Measurements from ENCODE around the gene ZWILCH.

ZWILCH gene

GRCh38 chr15:66542896-66543295, 37.8 kb downstream of the ZWILCH start:
- Histone ChIP-seq H3K9ac (ENCODE audit: low read depth, low read length) (no peak overlapping the region), H3K4me1 (ENCODE audit: insufficient read depth, low read length) (no peaks in the 10 kb centered on the region), H3K9me3 (ENCODE audit: insufficient read depth, low read length, severe bottlenecking) (no peaks in the 10 kb centered on the region), H3K4me2 (ENCODE audit: insufficient read depth, low read length) (no peak overlapping the region), H2AFZ (ENCODE audit: low read depth, low read length) (no peak overlapping the region), H3K27me3 (ENCODE audit: insufficient read depth, low read length, poor library complexity) (no peaks in the 10 kb centered on the region), H3K4me3 (ENCODE audit: low read depth in 1 of 2, low read length in 2 of 2) (no peak overlapping the region), H3K36me3 (ENCODE audit: insufficient read depth, low read length) (peaks cover 50% of the 10 kb centered on the region), H4K20me1 (ENCODE audit: insufficient read depth, low read length) (no peaks in the 10 kb centered on the region), H3K27ac (ENCODE audit: low read length) (no peak overlapping the region), H3K79me2 (ENCODE audit: insufficient read depth, low read length) (no peaks in the 10 kb centered on the region)
- ATAC-seq (ENCODE audit: insufficient read depth, low read depth) (no peak), DNase-seq (no peak)
- no peak for TF ChIP-seq EZH2 (IDR thresholded peaks at IDR 0.05; ENCODE audit: borderline replicate concordance, low read depth, low read length, severe bottlenecking)

GRCh38 chr15:66545255-66545654, 40.1 kb downstream of the ZWILCH start:
- no peak for TF ChIP-seq CTCF (IDR thresholded peaks at IDR 0.05; ENCODE audit: borderline replicate concordance, extremely low read depth, low read length, poor library complexity, severe bottlenecking)
- TF ChIP-seq EZH2 (IDR thresholded peaks at IDR 0.05; ENCODE audit: borderline replicate concordance, low read depth, low read length, severe bottlenecking) = no peak
- Histone ChIP-seq H2AFZ (ENCODE audit: low read depth, low read length) (no peak overlapping the region), H3K9me3 (ENCODE audit: insufficient read depth, low read length, severe bottlenecking) (no peaks in the 10 kb centered on the region), H3K79me2 (ENCODE audit: insufficient read depth, low read length) (no peaks in the 10 kb centered on the region), H3K4me2 (ENCODE audit: insufficient read depth, low read length) (no peak overlapping the region), H4K20me1 (ENCODE audit: insufficient read depth, low read length) (no peaks in the 10 kb centered on the region), H3K36me3 (ENCODE audit: insufficient read depth, low read length) (peaks cover 39% of the 10 kb centered on the region; the same call in 1 of the 2 replicates), H3K9ac (ENCODE audit: low read depth, low read length) (no peak overlapping the region), H3K4me1 (ENCODE audit: insufficient read depth, low read length) (no peaks in the 10 kb centered on the region), H3K27ac (ENCODE audit: low read length) (no peak overlapping the region), H3K4me3 (ENCODE audit: low read depth in 1 of 2, low read length in 2 of 2) (no peak overlapping the region), H3K27me3 (ENCODE audit: insufficient read depth, low read length, poor library complexity) (no peaks in the 10 kb centered on the region)
- DNase-seq = no peak
- no peak for ATAC-seq (ENCODE audit: insufficient read depth, low read depth)

- no peaks in the 10 kb centered on the region for H3K4me1 ChIP-seq (ENCODE audit: insufficient read depth, low read length)
- no peak overlapping the region for H3K9ac ChIP-seq (ENCODE audit: low read depth, low read length)
- TF ChIP-seq CTCF (IDR thresholded peaks at IDR 0.05; ENCODE audit: borderline replicate concordance, extremely low read depth, low read length, poor library complexity, severe bottlenecking) = no peak
- TF ChIP-seq EZH2 (IDR thresholded peaks at IDR 0.05; ENCODE audit: borderline replicate concordance, low read depth, low read length, severe bottlenecking) = no peak
- H3K27ac ChIP-seq (ENCODE audit: low read length) = no peak overlapping the region
- no peak for DNase-seq
- H4K20me1 ChIP-seq (ENCODE audit: insufficient read depth, low read length) = no peaks in the 10 kb centered on the region
- H3K79me2 ChIP-seq (ENCODE audit: insufficient read depth, low read length) = no peaks in the 10 kb centered on the region
- no peak overlapping the region for H2AFZ ChIP-seq (ENCODE audit: low read depth, low read length)
- no peaks in the 10 kb centered on the region for H3K27me3 ChIP-seq (ENCODE audit: insufficient read depth, low read length, poor library complexity)
- H3K4me2 ChIP-seq (ENCODE audit: insufficient read depth, low read length) = no peak overlapping the region
- H3K4me3 ChIP-seq (ENCODE audit: low read depth in 1 of 2, low read length in 2 of 2) = no peak overlapping the region
- H3K9me3 ChIP-seq (ENCODE audit: insufficient read depth, low read length, severe bottlenecking) = no peaks in the 10 kb centered on the region
- peaks cover 3% of the 10 kb centered on the region; the same call in 1 of the 2 replicates for H3K36me3 ChIP-seq (ENCODE audit: insufficient read depth, low read length)
- no peak for ATAC-seq (ENCODE audit: insufficient read depth, low read depth)
These were observed 50.6 kb downstream of the ZWILCH start for GRCh38 chr15:66555685-66556084.

GRCh38 chr15:66558271-66558670, 53.1 kb downstream of the ZWILCH start:
- no peaks in the 10 kb centered on the region for H4K20me1 ChIP-seq (ENCODE audit: insufficient read depth, low read length)
- H3K27ac ChIP-seq (ENCODE audit: low read length) = no peak overlapping the region
- no peaks in the 10 kb centered on the region for H3K79me2 ChIP-seq (ENCODE audit: insufficient read depth, low read length)
- no peak for TF ChIP-seq EZH2 (IDR thresholded peaks at IDR 0.05; ENCODE audit: borderline replicate concordance, low read depth, low read length, severe bottlenecking)
- TF ChIP-seq CTCF (IDR thresholded peaks at IDR 0.05; ENCODE audit: borderline replicate concordance, extremely low read depth, low read length, poor library complexity, severe bottlenecking) = no peak
- no peaks in the 10 kb centered on the region for H3K27me3 ChIP-seq (ENCODE audit: insufficient read depth, low read length, poor library complexity)
- H2AFZ ChIP-seq (ENCODE audit: low read depth, low read length) = no peak overlapping the region
- no peak overlapping the region for H3K4me2 ChIP-seq (ENCODE audit: insufficient read depth, low read length)
- H3K9me3 ChIP-seq (ENCODE audit: insufficient read depth, low read length, severe bottlenecking) = no peaks in the 10 kb centered on the region
- no peak overlapping the region for H3K9ac ChIP-seq (ENCODE audit: low read depth, low read length)
- ATAC-seq (ENCODE audit: insufficient read depth, low read depth) = no peak
- no peak for DNase-seq
- H3K36me3 ChIP-seq (ENCODE audit: insufficient read depth, low read length) = no peaks in the 10 kb centered on the region
- no peaks in the 10 kb centered on the region for H3K4me1 ChIP-seq (ENCODE audit: insufficient read depth, low read length)
- no peak overlapping the region for H3K4me3 ChIP-seq (ENCODE audit: low read depth in 1 of 2, low read length in 2 of 2)
